ENCODE measurements around the gene CACNA1C. TPM values are rescaled to one million over a fixed set of nuclear protein-coding genes. Genes with fewer than 3 reads are reported as not detected.

CACNA1C gene
- total and polyA plus RNA-seq, 10 of the 15 experiments (the other 5 are each of a cell fraction or from before 2014, with no cell fraction given) = under 0.01 to 0.15 (median 0.09) TPM; not detected in 5

DNA sequence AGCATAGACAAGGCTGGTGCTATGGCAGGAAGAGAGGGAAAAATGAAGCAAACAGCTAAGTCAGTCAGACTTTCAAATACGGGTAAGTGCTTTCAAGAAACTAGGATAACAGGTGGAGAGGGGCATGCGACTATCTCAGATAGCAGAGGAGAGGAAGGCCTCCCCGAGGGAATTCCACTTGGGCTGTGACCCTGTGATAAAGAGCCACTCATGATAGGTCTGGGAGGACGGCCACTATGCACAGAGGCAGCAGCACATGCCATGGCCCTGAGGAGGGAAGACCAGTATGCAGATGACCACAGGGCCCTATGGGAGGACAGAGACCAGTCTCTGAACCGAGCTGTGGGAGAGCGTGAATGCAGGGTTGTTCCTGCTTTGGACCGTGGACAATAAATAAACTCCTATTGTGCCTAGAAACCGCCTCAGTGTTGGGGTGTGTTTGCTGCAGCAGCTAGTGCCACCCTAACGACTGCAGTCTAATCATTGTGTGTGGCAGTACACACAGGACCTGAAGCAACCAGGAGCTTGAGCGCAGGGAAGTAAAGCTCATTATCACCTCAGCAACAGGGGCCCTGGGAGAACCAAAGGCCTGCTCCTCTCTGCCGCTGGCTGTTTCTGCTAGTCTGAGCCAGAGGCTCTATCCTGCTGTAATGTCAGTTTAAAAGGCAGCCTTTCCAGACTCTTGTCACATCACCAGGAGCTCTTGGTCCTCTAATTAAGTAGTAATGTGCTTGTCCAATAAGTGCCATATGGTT, 119.1 kb downstream of the CACNA1C start (continued):
- TF ChIP-seq SREBF1 (IDR thresholded peaks at IDR 0.05; ENCODE audit: low read length) = no peak

DNA sequence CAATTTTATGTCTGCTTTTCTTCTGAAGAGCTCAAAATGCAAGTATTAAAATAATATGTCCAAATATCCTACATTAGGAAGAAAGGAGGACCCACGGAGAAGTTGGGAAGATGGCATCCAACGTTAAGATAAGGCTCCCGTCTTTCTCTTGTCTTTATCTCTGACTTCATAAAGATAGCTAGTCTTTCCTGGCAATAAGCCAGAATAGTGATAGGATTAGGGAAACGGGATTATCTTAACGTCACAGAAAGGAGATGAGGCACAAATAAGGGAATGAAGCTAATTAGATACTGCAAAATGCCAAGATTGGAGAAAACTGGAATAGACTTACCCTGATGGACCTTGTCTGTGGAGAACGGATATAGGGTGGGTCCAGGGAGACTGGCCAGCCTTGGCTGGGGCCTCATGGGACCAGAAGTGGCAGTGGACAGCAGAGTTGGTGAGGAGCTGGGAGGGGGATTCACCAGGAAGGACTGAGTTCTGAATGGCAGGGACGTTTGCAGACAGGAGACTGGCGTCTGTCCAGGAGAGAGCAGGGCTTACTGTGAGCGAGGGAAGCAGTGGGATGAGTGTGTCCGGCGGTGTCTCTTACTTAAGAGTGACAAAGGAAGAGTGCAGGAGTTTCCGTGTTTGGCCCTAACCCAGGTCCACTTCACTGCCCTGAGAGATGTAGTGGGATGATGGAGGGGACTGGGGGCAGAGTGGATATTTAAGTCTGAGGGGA, 119.9 kb downstream of the CACNA1C start:
- Histone ChIP-seq H3K4me3 (no peak overlapping the region), H3K27me3 (replicated peaks in 1 of 2; ENCODE audit: control insufficient read depth in 2 of 2, insufficient read depth in 2 of 2, low read length in 1 of 2) (peaks cover 2% of the 10 kb centered on the region in 2 experiments; a peak in 2 of 4 replicates), H3K9ac (ENCODE audit: control insufficient read depth, insufficient read depth, low read length) (no peak overlapping the region), H3K36me3 (ENCODE audit: control insufficient read depth in 2 of 2, insufficient read depth in 2 of 2, low read length in 1 of 2) (no peaks in the 10 kb centered on the region), H3K27ac (ENCODE audit: control insufficient read depth, insufficient read depth) (no peak overlapping the region), H3K79me2 (ENCODE audit: control insufficient read depth, insufficient read depth, low read length) (no peaks in the 10 kb centered on the region), H3K4me1 (ENCODE audit: control insufficient read depth, insufficient read depth, low read length) (no peaks in the 10 kb centered on the region), H3K4me2 (ENCODE audit: control insufficient read depth, insufficient read depth) (no peak overlapping the region), H4K20me1 (ENCODE audit: control insufficient read depth, insufficient read depth) (no peaks in the 10 kb centered on the region), H3K9me3 (replicated peaks; ENCODE audit: control insufficient read depth, insufficient read depth, low read length) (no peaks in the 10 kb centered on the region; the same call in 2 of the 3 replicates), H2AFZ (ENCODE audit: control insufficient read depth, low read depth, low read length) (no peak overlapping the region)
- intact Hi-C loops (cut with micrococcal nuclease; ENCODE audit: unreplicated experiment) = no loop called here
- BruUV-seq (replicated peaks) = no TSS peak
- CTCF ChIA-PET = interaction anchor here (0.7 kb wide), 1 partner anchor 178 kb away, joined by 3 read pairs; no protein-coding TSS in a partner anchor
- no peak for ATAC-seq
- DNase-seq (ENCODE audit: low read depth, low spot score) = no peak
- POLR2A ChIA-PET = no interaction called here
- WGBS (ENCODE audit: insufficient coverage, insufficient replicate concordance, low lambda C conversion rate, missing lambda C conversion rate) = 26% methylated on average over 12 of the region's 12 CpGs
- no peak for FAIRE-seq
- in situ Hi-C loops (cut with MboI) = no loop called here
- RAD21 ChIA-PET (ENCODE audit: unreplicated experiment) = no interaction called here
- SMC1A ChIA-PET (ENCODE audit: uncharacterized antibody, unreplicated experiment) = no interaction called here
- TF ChIP-seq CHD1 (IDR thresholded peaks at IDR 0.05; ENCODE audit: low read depth, low read length) (no peak), FOS (IDR thresholded peaks at IDR 0.05; ENCODE audit: borderline replicate concordance, extremely low read depth, insufficient read length) (no peak), TAF1 (IDR thresholded peaks at IDR 0.05; ENCODE audit: borderline replicate concordance, low read depth, low read length) (no peak), NR2F1 (conservative IDR thresholded peaks at IDR 0.05) (no peak), EP300 (IDR thresholded peaks at IDR 0.05; ENCODE audit: borderline replicate concordance in 1 of 2, control insufficient read depth in 1 of 2, low read depth in 2 of 2, low read length in 2 of 2) (no peak), EED (IDR thresholded peaks at IDR 0.05; ENCODE audit: low read depth) (no peak), POU2F2 (IDR thresholded peaks at IDR 0.05; ENCODE audit: borderline replicate concordance, low read depth, low read length) (no peak), ZNF274 (IDR thresholded peaks at IDR 0.05; ENCODE audit: insufficient read depth, insufficient read length) (no peak), NBN (IDR thresholded peaks at IDR 0.05) (no peak), YBX1 (IDR thresholded peaks at IDR 0.05) (no peak), NFIC (IDR thresholded peaks at IDR 0.05; ENCODE audit: low read depth, low read length) (no peak), DPF2 (IDR thresholded peaks at IDR 0.05) (no peak), MTA2 (IDR thresholded peaks at IDR 0.05; ENCODE audit: low read depth) (no peak), SP1 (IDR thresholded peaks at IDR 0.05; ENCODE audit: low read depth, low read length) (no peak)
- TF ChIP-seq, protein P1, sequence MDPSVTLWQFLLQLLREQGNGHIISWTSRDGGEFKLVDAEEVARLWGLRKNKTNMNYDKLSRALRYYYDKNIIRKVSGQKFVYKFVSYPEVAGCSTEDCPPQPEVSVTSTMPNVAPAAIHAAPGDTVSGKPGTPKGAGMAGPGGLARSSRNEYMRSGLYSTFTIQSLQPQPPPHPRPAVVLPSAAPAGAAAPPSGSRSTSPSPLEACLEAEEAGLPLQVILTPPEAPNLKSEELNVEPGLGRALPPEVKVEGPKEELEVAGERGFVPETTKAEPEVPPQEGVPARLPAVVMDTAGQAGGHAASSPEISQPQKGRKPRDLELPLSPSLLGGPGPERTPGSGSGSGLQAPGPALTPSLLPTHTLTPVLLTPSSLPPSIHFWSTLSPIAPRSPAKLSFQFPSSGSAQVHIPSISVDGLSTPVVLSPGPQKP (IDR thresholded peaks at IDR 0.05; ENCODE audit: low read depth, low read length) = no peak
- TF ChIP-seq, protein P2, sequence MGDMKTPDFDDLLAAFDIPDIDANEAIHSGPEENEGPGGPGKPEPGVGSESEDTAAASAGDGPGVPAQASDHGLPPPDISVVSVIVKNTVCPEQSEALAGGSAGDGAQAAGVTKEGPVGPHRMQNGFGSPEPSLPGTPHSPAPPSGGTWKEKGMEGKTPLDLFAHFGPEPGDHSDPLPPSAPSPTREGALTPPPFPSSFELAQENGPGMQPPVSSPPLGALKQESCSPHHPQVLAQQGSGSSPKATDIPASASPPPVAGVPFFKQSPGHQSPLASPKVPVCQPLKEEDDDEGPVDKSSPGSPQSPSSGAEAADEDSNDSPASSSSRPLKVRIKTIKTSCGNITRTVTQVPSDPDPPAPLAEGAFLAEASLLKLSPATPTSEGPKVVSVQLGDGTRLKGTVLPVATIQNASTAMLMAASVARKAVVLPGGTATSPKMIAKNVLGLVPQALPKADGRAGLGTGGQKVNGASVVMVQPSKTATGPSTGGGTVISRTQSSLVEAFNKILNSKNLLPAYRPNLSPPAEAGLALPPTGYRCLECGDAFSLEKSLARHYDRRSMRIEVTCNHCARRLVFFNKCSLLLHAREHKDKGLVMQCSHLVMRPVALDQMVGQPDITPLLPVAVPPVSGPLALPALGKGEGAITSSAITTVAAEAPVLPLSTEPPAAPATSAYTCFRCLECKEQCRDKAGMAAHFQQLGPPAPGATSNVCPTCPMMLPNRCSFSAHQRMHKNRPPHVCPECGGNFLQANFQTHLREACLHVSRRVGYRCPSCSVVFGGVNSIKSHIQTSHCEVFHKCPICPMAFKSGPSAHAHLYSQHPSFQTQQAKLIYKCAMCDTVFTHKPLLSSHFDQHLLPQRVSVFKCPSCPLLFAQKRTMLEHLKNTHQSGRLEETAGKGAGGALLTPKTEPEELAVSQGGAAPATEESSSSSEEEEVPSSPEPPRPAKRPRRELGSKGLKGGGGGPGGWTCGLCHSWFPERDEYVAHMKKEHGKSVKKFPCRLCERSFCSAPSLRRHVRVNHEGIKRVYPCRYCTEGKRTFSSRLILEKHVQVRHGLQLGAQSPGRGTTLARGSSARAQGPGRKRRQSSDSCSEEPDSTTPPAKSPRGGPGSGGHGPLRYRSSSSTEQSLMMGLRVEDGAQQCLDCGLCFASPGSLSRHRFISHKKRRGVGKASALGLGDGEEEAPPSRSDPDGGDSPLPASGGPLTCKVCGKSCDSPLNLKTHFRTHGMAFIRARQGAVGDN (IDR thresholded peaks at IDR 0.05) = no peak

Data from GM12878 (cell line).